ENCODE results near the gene ZYG11B. TPM values are rescaled to one million over a fixed set of nuclear protein-coding genes. Genes with fewer than 3 reads are reported as not detected.

Gene ZYG11B
- polyA plus RNA-seq, 1 donor from 2014 or later: 48.7 TPM

- no peaks in the 10 kb centered on the region for H3K36me3 ChIP-seq (ENCODE audit: insufficient read depth, low read length)
- H3K9me3 ChIP-seq (ENCODE audit: low read length): no peaks in the 10 kb centered on the region
- H2AFZ ChIP-seq (ENCODE audit: low read depth, low read length): no peak overlapping the region
- no peak overlapping the region for H3K4me3 ChIP-seq (ENCODE audit: low read length)
- H3K27me3 ChIP-seq (ENCODE audit: insufficient read depth, low read depth, low read length): no peaks in the 10 kb centered on the region
- H4K20me1 ChIP-seq (ENCODE audit: insufficient read depth): no peaks in the 10 kb centered on the region
- H3K79me2 ChIP-seq (replicated peaks; ENCODE audit: insufficient read depth, low read length): peaks cover 12% of the 10 kb centered on the region
- H3K9ac ChIP-seq (ENCODE audit: low read length): no peak overlapping the region
- no peaks in the 10 kb centered on the region for H3F3A ChIP-seq (ENCODE audit: insufficient read depth, low read length, poor library complexity, severe bottlenecking)
- no peaks in the 10 kb centered on the region for H3K9me2 ChIP-seq (ENCODE audit: insufficient read depth, low read length)
- no peak for TF ChIP-seq CTCF (IDR thresholded peaks at IDR 0.05; ENCODE audit: poor library complexity, severe bottlenecking)
- TF ChIP-seq EP300 (conservative IDR thresholded peaks at IDR 0.05; ENCODE audit: poor library complexity, severe bottlenecking): no peak
- no peak overlapping the region for H3K27ac ChIP-seq (ENCODE audit: low read length)
- no peak overlapping the region for H3K4me2 ChIP-seq (ENCODE audit: low read length)
These were observed 26.2 kb downstream of the ZYG11B start for GRCh38 chr1:52752484-52752826.

DNA sequence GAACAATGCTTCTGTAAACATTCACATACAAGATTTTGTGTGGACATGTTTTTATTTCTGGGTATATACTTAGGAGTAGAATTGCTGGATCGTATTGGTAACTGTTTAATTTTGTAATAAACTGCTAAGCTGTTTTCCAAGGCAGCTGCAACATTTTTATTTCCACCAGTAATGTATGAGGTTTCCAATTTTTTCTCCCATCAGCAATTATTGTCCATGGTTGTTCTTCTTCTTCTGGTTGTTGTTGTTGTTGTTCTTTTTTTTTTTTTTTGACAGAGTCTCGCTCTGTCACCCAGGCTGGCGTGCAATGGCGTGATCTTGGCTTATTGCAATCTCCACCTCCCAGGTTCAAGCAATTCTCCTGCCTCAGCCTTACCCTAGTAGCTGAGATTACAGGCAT, 26.9 kb downstream of the ZYG11B start:
- no peak overlapping the region for H2AFZ ChIP-seq (ENCODE audit: low read depth, low read length)
- H3K9me2 ChIP-seq (ENCODE audit: insufficient read depth, low read length): no peaks in the 10 kb centered on the region
- H3K4me2 ChIP-seq (ENCODE audit: low read length): no peak overlapping the region
- H3K9ac ChIP-seq (ENCODE audit: low read length): no peak overlapping the region
- no peaks in the 10 kb centered on the region for H4K20me1 ChIP-seq (ENCODE audit: insufficient read depth)
- H3K27ac ChIP-seq (ENCODE audit: low read length): no peak overlapping the region
- H3K9me3 ChIP-seq (ENCODE audit: low read length): no peaks in the 10 kb centered on the region
- peaks cover 5% of the 10 kb centered on the region for H3K79me2 ChIP-seq (replicated peaks; ENCODE audit: insufficient read depth, low read length)
- H3K4me3 ChIP-seq (ENCODE audit: low read length): no peak overlapping the region
- TF ChIP-seq CTCF (IDR thresholded peaks at IDR 0.05; ENCODE audit: poor library complexity, severe bottlenecking) (no peak), TAF1 (IDR thresholded peaks at IDR 0.05; ENCODE audit: low read depth) (no peak), RAD21 (conservative IDR thresholded peaks at IDR 0.05) (no peak), EZH2 (IDR thresholded peaks at IDR 0.05; ENCODE audit: borderline replicate concordance, insufficient read depth, low read length, poor library complexity, severe bottlenecking) (no peak)
- H3K36me3 ChIP-seq (ENCODE audit: insufficient read depth, low read length): no peaks in the 10 kb centered on the region
- no peaks in the 10 kb centered on the region for H3K27me3 ChIP-seq (ENCODE audit: insufficient read depth, low read depth, low read length)
- H3F3A ChIP-seq (ENCODE audit: insufficient read depth, low read length, poor library complexity, severe bottlenecking): no peaks in the 10 kb centered on the region

DNA sequence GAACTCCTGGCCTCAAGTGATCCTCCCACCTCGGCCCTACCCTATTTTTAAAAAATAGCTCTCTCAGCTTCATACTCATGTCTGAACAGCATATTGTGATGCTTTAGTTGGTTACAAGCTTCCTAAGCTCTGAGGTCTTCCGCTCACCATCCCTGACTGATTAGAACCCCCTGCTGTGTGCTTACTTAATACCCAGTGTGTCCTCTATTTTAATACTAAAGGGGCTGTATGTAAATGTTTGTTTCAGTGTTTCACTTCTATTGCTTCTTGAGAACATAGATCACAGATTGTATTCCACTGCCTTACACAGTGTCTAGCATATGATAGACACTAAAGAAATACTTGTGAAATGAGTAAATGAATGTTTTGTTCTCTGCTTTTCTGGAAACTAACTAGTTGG, 29.8 kb downstream of the ZYG11B start:
- Histone ChIP-seq H4K20me1 (ENCODE audit: insufficient read depth) (no peaks in the 10 kb centered on the region), H3K4me3 (ENCODE audit: low read length) (no peak overlapping the region), H3K79me2 (replicated peaks; ENCODE audit: insufficient read depth, low read length) (no peaks in the 10 kb centered on the region), H3F3A (ENCODE audit: insufficient read depth, low read length, poor library complexity, severe bottlenecking) (no peaks in the 10 kb centered on the region), H3K27ac (ENCODE audit: low read length) (no peak overlapping the region), H3K27me3 (ENCODE audit: insufficient read depth, low read depth, low read length) (no peaks in the 10 kb centered on the region), H3K9ac (ENCODE audit: low read length) (no peak overlapping the region), H2AFZ (ENCODE audit: low read depth, low read length) (no peak overlapping the region), H3K36me3 (ENCODE audit: insufficient read depth, low read length) (no peaks in the 10 kb centered on the region), H3K4me2 (ENCODE audit: low read length) (no peak overlapping the region), H3K9me2 (ENCODE audit: insufficient read depth, low read length) (no peaks in the 10 kb centered on the region), H3K9me3 (ENCODE audit: low read length) (no peaks in the 10 kb centered on the region)
- TF ChIP-seq CTCF (IDR thresholded peaks at IDR 0.05; ENCODE audit: poor library complexity, severe bottlenecking) (no peak), TAF1 (IDR thresholded peaks at IDR 0.05; ENCODE audit: low read depth) (no peak)

Measured in neural cell (in vitro differentiated cells).